D721Med (cell line): ENCODE data around the gene ATP2B2.

Experiments used
- DNase-seq: peaks from one replicate; pipeline ENCODE4 v3.0.0; 2011; ENCODE audit warnings: low spot score; ENCODE audit not compliant: insufficient read length
- FAIRE-seq: peaks from 2 replicates; lab custom pipeline; 2011; peaks lifted over from hg19 to GRCh38; lab: Jason Lieb, UNC
- CTCF ChIP-seq: IDR thresholded peaks from 2 replicates; pipeline ENCODE4 v1.5.1; 2012; ENCODE audit warnings: mild to moderate bottlenecking, control low read depth; ENCODE audit not compliant: insufficient read depth; ENCODE audit errors: missing control alignments

The ATP2B2 gene

GRCh38 chr3:10524270-10524669 lies 18.9 kb upstream of the ATP2B2 start:
- FAIRE-seq = no peak
- no peak for DNase-seq

GRCh38 chr3:10523561-10523960 lies 18.2 kb upstream of the ATP2B2 start:
- DNase-seq (no peak), FAIRE-seq (no peak)
- no peak for TF ChIP-seq CTCF

More at GRCh38 chr3:10524270-10524669, 18.9 kb upstream of the ATP2B2 start:
- TF ChIP-seq CTCF = no peak

GRCh38 chr3:10522646-10523303 lies 17.4 kb upstream of the ATP2B2 start:
- TF ChIP-seq CTCF = no peak
- no peak for FAIRE-seq
- DNase-seq = no peak

- no peak for TF ChIP-seq CTCF
- FAIRE-seq = no peak
Measured at GRCh38 chr3:10521772-10522441, 16.5 kb upstream of the ATP2B2 start.

GRCh38 chr3:10520072-10520471 lies 14.7 kb upstream of the ATP2B2 start:
- FAIRE-seq = no peak
- no peak for DNase-seq
- no peak for TF ChIP-seq CTCF

More at GRCh38 chr3:10521772-10522441, 16.5 kb upstream of the ATP2B2 start:
- DNase-seq = no peak

GRCh38 chr3:10519236-10519635 lies 13.8 kb upstream of the ATP2B2 start:
- FAIRE-seq = no peak
- no peak for TF ChIP-seq CTCF

More at GRCh38 chr3:10519236-10519635, 13.8 kb upstream of the ATP2B2 start:
- DNase-seq = no peak
